Natural killer cell treated with Interleukin-12 subunit alpha and Interleukin-12 subunit beta and Interleukin-15 and Interleukin-18, amount 100 ng/mL, for 72 hours (primary cell): ENCODE measurements around the gene ZRANB2. TPM values are rescaled to one million over a fixed set of nuclear protein-coding genes. Genes with fewer than 3 reads are reported as not detected.

Experiments
- ATAC-seq, 2 donors: fragments of 150-1000 bp; cut with Tn5 transposase in 1 of 2; sonication (Bioruptor Pico), chemical (Tn5 transposase) in 1 of 2; 2 replicates each; pipeline ENCODE4 v1.10.0; 2021
- DNase-seq: peaks from one replicate; pipeline ENCODE4 v3.0.0; 2022; ENCODE audit warnings: low spot score
- H3K27ac Mint-ChIP-seq, 2 donors: 1 replicate in 1 of 2; 2 replicates in 1 of 2; pipeline ENCODE4 v1.8.0; 2022; ENCODE audit warnings: mixed read lengths in 2 of 2, mild to moderate bottlenecking in 1 of 2, moderate library complexity in 1 of 2
- H3K27me3 Mint-ChIP-seq, 2 donors: 1 replicate in 1 of 2; 2 replicates in 1 of 2; pipeline ENCODE4 v1.8.0; 2022; ENCODE audit warnings: mixed read lengths in 2 of 2
- H3K36me3 Mint-ChIP-seq: one replicate; pipeline ENCODE4 v1.8.0; 2022; ENCODE audit warnings: mixed read lengths
- H3K4me1 Mint-ChIP-seq, 2 donors: 1 replicate in 1 of 2; 2 replicates in 1 of 2; pipeline ENCODE4 v1.8.0; 2022; ENCODE audit warnings: low read depth in 2 of 2, mixed read lengths in 2 of 2, mild to moderate bottlenecking in 1 of 2
- H3K4me3 Mint-ChIP-seq: one replicate; pipeline ENCODE4 v1.8.0; 2022; ENCODE audit warnings: mixed read lengths
- H3K9me3 Mint-ChIP-seq: 2 replicates; pipeline ENCODE4 v1.8.0; 2022; ENCODE audit warnings: mixed read lengths
- total RNA-seq, 2 donors: library from RNA; stranded (reverse); gene quantifications; one replicate each; pipeline ENCODE4 v1.2.3, GENCODE V29; 2022

ZRANB2 gene
- total RNA-seq, 2 donors from 2014 or later: 96.0 to 116 TPM

DNA sequence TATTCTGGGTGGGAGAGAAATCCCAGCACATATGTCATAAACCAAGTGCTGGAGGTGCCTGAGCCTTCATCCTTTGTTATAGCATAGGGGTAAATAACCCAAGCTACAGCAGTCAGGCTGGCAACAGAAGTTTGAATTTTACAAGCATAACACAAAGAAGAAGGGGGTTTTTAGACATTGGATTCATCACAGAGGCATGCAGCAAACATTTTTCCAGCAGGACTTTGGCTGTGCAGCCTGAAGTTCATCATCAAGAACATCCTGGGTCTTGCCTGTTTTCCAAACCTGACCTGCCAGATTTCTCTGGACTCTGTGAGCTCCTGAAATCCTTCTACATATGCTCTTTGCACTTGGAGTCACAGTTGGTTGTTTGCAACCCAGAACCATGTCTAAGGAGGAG is 49.4 kb downstream of the ZRANB2 start:
- H3K4me1 Mint-ChIP-seq: peaks cover 10 to 11% of the 10 kb centered on the region in 2 donors
- peaks cover 10 to 17% of the 10 kb centered on the region in 2 donors for H3K27me3 Mint-ChIP-seq
- H3K4me3 Mint-ChIP-seq: no peak overlapping the region
- H3K36me3 Mint-ChIP-seq: peaks cover 8% of the 10 kb centered on the region
- no peak for DNase-seq
- ATAC-seq: no peak
- no peaks in the 10 kb centered on the region for H3K9me3 Mint-ChIP-seq
- H3K27ac Mint-ChIP-seq: no peak overlapping the region

DNA sequence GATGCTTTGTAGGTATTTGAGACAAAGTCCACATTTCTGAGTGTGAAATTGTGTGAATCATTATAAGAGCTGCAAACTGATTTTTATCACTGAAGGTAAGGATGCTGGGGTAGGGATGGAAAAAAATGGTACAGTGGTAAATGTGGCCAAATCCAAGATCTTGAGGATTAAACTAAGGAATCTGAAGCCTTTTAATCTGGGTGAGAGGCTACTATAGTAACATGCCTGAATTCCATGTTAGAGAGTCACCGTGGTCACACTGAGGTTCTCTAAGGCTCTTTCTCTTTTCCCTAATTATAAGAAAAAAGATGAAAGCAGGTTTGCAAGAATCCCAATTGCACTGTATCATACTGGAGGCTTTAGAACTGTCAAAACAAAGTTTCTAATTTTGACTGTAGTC is 50.8 kb downstream of the ZRANB2 start:
- Mint-ChIP-seq H3K27me3 (peaks cover under 1 to 12% of the 10 kb centered on the region in 2 donors), H3K36me3 (no peaks in the 10 kb centered on the region), H3K27ac (no peak overlapping the region), H3K9me3 (no peaks in the 10 kb centered on the region), H3K4me3 (no peak overlapping the region), H3K4me1 (peaks cover 5 to 7% of the 10 kb centered on the region in 2 donors)
- DNase-seq: no peak
- no peak for ATAC-seq

DNA sequence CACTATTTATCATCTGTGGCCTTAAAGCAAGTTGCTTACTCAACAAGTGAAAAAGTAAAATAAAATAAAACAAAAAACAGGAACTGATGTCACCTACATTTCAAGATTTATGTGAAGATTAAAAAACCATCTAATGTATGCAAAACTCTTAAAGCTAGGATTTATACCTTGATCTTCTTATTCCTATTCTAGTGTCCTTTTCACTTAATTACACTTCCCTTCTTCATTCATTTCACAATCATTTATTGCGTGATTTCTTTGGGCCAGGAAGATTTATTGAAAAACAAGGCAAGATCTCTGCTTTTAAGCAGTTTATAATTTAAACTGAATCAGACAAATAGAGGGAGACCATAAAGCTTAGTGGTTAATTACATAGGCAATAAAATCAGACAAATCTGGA is 51.9 kb downstream of the ZRANB2 start:
- no peaks in the 10 kb centered on the region for H3K36me3 Mint-ChIP-seq
- DNase-seq (no peak), ATAC-seq (no peak)
- no peak overlapping the region for H3K4me3 Mint-ChIP-seq
- peaks cover 0 to 13% of the 10 kb centered on the region in 2 donors for H3K27me3 Mint-ChIP-seq
- peaks cover 5 to 7% of the 10 kb centered on the region in 2 donors for H3K4me1 Mint-ChIP-seq
- H3K27ac Mint-ChIP-seq: no peak overlapping the region
- no peaks in the 10 kb centered on the region for H3K9me3 Mint-ChIP-seq

DNA sequence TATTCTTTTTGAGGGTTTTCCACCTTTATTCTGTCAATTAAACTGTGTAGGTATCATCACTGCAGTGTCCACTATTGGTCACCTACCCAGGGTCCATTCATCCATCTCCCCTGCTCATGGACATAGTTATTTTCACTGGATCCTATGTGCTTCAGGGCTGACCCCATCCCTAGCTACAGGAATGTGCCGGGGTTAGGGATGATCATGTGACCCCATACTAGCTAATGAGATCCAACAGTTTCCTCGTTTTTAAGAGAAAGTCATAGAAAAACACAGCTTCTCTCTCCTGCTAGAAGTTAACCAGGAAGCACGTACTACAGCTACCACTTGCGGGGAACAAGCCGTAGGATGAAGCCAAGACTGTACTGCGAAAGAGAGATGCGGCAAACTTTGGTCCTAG is 52.8 kb downstream of the ZRANB2 start:
- DNase-seq (no peak), ATAC-seq (no peak)
- no peaks in the 10 kb centered on the region for H3K36me3 Mint-ChIP-seq
- no peak overlapping the region for H3K4me3 Mint-ChIP-seq
- H3K27ac Mint-ChIP-seq: no peak overlapping the region
- H3K4me1 Mint-ChIP-seq: peaks cover 3 to 7% of the 10 kb centered on the region in 2 donors
- peaks cover 0 to 10% of the 10 kb centered on the region in 2 donors for H3K27me3 Mint-ChIP-seq
- no peaks in the 10 kb centered on the region for H3K9me3 Mint-ChIP-seq

DNA sequence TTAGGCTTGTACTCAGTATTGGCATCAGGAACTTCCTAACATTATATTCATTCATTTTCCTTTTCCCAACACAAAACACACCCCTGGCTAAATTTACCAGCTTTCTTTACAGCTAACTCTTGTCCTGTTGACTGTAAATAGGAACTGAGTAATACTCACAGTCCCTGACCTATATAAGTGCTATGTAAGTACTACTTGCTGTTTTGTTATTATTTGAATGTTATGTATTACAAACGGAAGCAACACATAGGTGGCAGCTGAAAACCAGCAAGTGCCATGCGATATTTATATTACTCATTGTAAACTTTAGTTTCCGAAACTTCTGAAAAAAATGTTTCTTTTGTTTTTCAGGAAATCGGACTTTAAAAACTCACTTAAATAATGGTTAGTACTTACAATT is 54.7 kb downstream of the ZRANB2 start:
- H3K27ac Mint-ChIP-seq: peak overlapping the region; percentile 77 to 85

DNA sequence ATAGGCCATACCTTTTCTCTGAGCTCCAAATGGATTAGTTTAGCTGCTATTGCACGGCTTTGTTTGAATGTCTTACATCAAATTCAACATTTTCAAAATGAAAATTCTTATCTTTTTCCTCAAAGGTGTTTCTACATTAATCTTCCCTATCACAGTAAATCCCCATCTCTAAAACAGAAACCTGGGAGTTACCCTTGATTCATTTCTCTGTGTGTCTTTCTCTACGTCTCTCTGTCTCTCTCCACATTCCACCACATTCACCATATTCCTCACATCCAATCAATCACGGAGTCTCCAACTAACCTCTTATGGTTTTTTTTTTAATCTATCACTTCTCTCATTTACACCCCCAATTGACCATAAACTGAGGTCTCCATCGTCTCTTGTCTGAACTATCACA is 57.3 kb downstream of the ZRANB2 start:
- no peak for DNase-seq
- H3K4me3 Mint-ChIP-seq: no peak overlapping the region
- H3K36me3 Mint-ChIP-seq: no peaks in the 10 kb centered on the region

More for the DNA sequence above, 54.7 kb downstream of the ZRANB2 start:
- H3K4me3 Mint-ChIP-seq: peak overlapping the region; percentile 50
- H3K36me3 Mint-ChIP-seq: no peaks in the 10 kb centered on the region
- H3K4me1 Mint-ChIP-seq: peaks cover 3 to 7% of the 10 kb centered on the region in 2 donors
- ATAC-seq: peak; percentile 71 to 82
- H3K9me3 Mint-ChIP-seq: no peaks in the 10 kb centered on the region
- DNase-seq: no peak
- peaks cover 0 to 10% of the 10 kb centered on the region in 2 donors for H3K27me3 Mint-ChIP-seq

DNA sequence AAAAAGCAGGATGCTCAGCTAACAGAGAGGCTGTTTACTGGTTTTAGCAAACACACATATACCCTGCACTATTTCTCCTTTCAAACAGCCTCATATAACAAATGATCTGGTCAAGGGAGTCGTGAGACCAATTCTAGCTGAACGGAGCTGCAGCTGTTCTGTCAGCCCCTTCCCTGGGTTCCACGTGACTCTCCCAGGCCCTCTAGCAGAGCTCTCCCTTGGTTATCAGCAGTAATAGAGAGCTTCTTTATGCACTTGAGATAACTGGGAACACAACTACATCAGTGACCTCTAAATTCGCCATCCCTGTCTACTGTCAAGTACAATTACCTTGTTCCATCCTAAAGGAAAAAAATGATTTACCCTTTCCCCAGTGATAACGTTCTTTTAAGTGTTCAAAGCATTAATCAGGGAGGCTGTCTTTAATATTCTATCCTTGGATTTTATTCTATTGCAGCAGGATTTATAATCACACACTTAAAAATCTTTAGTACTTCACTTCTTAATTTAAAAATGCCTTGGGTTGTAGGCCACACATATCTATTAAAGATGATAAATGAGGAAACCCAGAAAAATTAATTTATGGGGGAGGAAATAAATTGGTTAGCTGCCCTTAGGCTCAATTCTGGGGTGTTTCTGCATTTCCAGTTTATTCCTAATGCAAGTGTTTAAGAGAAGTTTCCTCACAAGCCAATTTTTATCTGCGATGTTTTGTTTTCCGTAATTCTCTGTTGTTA is 61.4 kb downstream of the ZRANB2 start:
- ATAC-seq: no peak
- Mint-ChIP-seq H3K36me3 (no peaks in the 10 kb centered on the region), H3K27me3 (no peaks in the 10 kb centered on the region), H3K9me3 (no peaks in the 10 kb centered on the region), H3K4me3 (no peak overlapping the region), H3K27ac (no peak overlapping the region), H3K4me1 (peaks cover 10 to 14% of the 10 kb centered on the region in 2 donors)
- no peak for DNase-seq

More for the DNA sequence above, 57.3 kb downstream of the ZRANB2 start:
- H3K27me3 Mint-ChIP-seq: peaks cover 0 to 4% of the 10 kb centered on the region in 2 donors
- no peak for ATAC-seq
- peaks cover 3 to 7% of the 10 kb centered on the region in 2 donors for H3K4me1 Mint-ChIP-seq
- H3K9me3 Mint-ChIP-seq: no peaks in the 10 kb centered on the region
- no peak overlapping the region for H3K27ac Mint-ChIP-seq

DNA sequence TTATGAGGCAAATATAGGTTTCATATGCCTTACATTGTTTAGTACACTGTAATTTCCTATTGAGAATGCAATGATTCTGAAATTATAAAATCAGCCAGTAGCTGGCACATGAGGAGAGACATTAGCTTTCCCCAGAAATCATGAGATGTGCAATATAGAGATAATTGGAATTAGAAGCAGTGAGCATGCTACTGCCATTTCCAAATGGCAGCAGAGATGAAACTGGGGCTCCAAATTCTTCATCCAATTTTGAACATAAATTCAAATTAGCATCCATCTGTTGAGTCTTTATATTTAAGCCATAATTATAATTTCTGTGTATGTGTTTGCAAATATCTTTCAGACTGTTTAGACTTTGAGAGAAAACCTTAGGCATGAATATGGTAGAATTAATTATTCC is 62.0 kb downstream of the ZRANB2 start:
- DNase-seq: no peak
- no peaks in the 10 kb centered on the region for H3K36me3 Mint-ChIP-seq
- ATAC-seq: no peak
- no peak overlapping the region for H3K27ac Mint-ChIP-seq
- H3K4me3 Mint-ChIP-seq: no peak overlapping the region
- peaks cover 10 to 18% of the 10 kb centered on the region in 2 donors for H3K4me1 Mint-ChIP-seq
- no peaks in the 10 kb centered on the region for H3K27me3 Mint-ChIP-seq
- no peaks in the 10 kb centered on the region for H3K9me3 Mint-ChIP-seq

DNA sequence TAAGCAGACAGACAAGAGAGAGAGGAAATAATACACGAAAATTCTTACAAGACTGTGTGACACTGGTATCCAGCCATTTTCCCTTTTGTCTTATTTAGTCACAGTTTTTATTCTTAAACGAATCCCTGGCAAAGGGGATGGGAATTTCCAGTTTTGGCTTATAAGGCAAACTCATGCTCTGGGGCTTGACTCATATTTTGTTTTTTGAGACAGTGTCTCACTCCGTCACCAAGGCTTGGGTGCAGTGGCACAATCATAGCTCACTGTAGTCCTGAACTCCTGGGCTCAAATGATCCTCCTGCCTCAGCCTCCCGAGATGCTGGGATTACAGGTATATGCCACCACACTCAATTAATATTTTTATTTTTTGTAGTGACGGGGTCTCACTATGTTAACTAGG is 65.1 kb downstream of the ZRANB2 start:
- DNase-seq: no peak
- H3K4me1 Mint-ChIP-seq: peaks cover 10 to 18% of the 10 kb centered on the region in 2 donors
- H3K27ac Mint-ChIP-seq: no peak overlapping the region
- no peak overlapping the region for H3K4me3 Mint-ChIP-seq
- H3K36me3 Mint-ChIP-seq: no peaks in the 10 kb centered on the region
- ATAC-seq: no peak
- H3K9me3 Mint-ChIP-seq: no peaks in the 10 kb centered on the region
- no peaks in the 10 kb centered on the region for H3K27me3 Mint-ChIP-seq

DNA sequence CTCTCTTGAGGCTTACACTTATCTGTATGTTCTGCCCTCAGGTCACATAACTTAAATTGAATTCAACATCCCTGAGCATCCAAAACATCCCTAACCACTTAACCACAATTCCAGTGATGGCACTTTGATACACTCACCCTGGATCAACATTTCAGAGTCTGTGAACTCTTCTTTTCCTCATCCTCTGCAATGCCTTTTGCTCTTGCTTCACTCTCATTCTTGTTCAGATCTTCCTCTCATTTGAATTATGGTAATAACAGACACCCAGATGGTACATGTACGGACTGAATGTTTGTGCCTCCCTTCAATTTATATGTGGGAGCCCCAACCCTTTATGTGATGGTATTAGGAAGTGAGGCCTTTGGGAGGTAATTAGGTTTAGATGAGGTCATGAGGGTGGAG is 66.7 kb downstream of the ZRANB2 start:
- ATAC-seq (no peak), DNase-seq (no peak)
- H3K4me3 Mint-ChIP-seq: no peak overlapping the region
- H3K27me3 Mint-ChIP-seq: no peaks in the 10 kb centered on the region
- H3K4me1 Mint-ChIP-seq: peaks cover 10 to 18% of the 10 kb centered on the region in 2 donors
- no peaks in the 10 kb centered on the region for H3K9me3 Mint-ChIP-seq
- no peaks in the 10 kb centered on the region for H3K36me3 Mint-ChIP-seq
- H3K27ac Mint-ChIP-seq: no peak overlapping the region

Other genes starting within 250 kb of the ZRANB2 start
- 100 to 1,000 TPM in 1 of 2 donors, 10 to 100 TPM in 1; 62.9 to 158 TPM for gene PTGER3, start 33.2 kb downstream of the ZRANB2 start, total RNA-seq